ENCODE data around the gene SLC25A6.

SLC25A6 gene

GRCh38 chrX:1397001-1397400 is 5.1 kb upstream of the SLC25A6 start:
- no peaks in the 10 kb centered on the region for H3K27me3 ChIP-seq (ENCODE audit: insufficient read depth, low read depth)
- no peak overlapping the region for H3K27ac ChIP-seq
- H3K79me2 ChIP-seq (ENCODE audit: insufficient read depth, low read depth) = no peaks in the 10 kb centered on the region
- H4K20me1 ChIP-seq (ENCODE audit: insufficient read depth) = no peaks in the 10 kb centered on the region
- TF ChIP-seq CTCF (conservative IDR thresholded peaks at IDR 0.05; ENCODE audit: low read depth, low read length) = no peak
- H3K4me3 ChIP-seq (IDR thresholded peaks at IDR 0.05; ENCODE audit: insufficient read depth, low read depth, low read length) = no peak overlapping the region
- H3K36me3 ChIP-seq (ENCODE audit: insufficient read depth) = no peaks in the 10 kb centered on the region
- H3K9ac ChIP-seq = no peak overlapping the region
- H3K4me2 ChIP-seq = no peak overlapping the region
- no peak overlapping the region for H2AFZ ChIP-seq (ENCODE audit: low read depth)
- no peaks in the 10 kb centered on the region for H3K4me1 ChIP-seq (ENCODE audit: low read depth, poor library complexity, severe bottlenecking)

GRCh38 chrX:1395646-1396216 is 3.8 kb upstream of the SLC25A6 start:
- Histone ChIP-seq H3K36me3 (ENCODE audit: insufficient read depth) (no peaks in the 10 kb centered on the region), H3K4me2 (no peak overlapping the region), H2AFZ (ENCODE audit: low read depth) (no peak overlapping the region), H3K27ac (no peak overlapping the region), H3K9ac (no peak overlapping the region), H3K27me3 (ENCODE audit: insufficient read depth, low read depth) (no peaks in the 10 kb centered on the region), H3K79me2 (ENCODE audit: insufficient read depth, low read depth) (peaks cover 8% of the 10 kb centered on the region), H4K20me1 (ENCODE audit: insufficient read depth) (peaks cover 3% of the 10 kb centered on the region; the same call in 1 of the 2 replicates), H3K4me3 (IDR thresholded peaks at IDR 0.05; ENCODE audit: insufficient read depth, low read depth, low read length) (no peak overlapping the region), H3K4me1 (ENCODE audit: low read depth, poor library complexity, severe bottlenecking) (peaks cover 3% of the 10 kb centered on the region)
- no peak for TF ChIP-seq CTCF (conservative IDR thresholded peaks at IDR 0.05; ENCODE audit: low read depth, low read length)

- Histone ChIP-seq H3K36me3 (ENCODE audit: insufficient read depth) (no peaks in the 10 kb centered on the region), H4K20me1 (ENCODE audit: insufficient read depth) (peaks cover 10% of the 10 kb centered on the region; the same call in 1 of the 2 replicates), H3K4me2 (no peak overlapping the region), H3K27me3 (ENCODE audit: insufficient read depth, low read depth) (no peaks in the 10 kb centered on the region), H3K4me3 (IDR thresholded peaks at IDR 0.05; ENCODE audit: insufficient read depth, low read depth, low read length) (no peak overlapping the region), H3K79me2 (ENCODE audit: insufficient read depth, low read depth) (peaks cover 16% of the 10 kb centered on the region), H3K4me1 (ENCODE audit: low read depth, poor library complexity, severe bottlenecking) (peaks cover 6% of the 10 kb centered on the region), H3K9ac (no peak overlapping the region), H2AFZ (ENCODE audit: low read depth) (no peak overlapping the region), H3K27ac (no peak overlapping the region)
- TF ChIP-seq CTCF (conservative IDR thresholded peaks at IDR 0.05; ENCODE audit: low read depth, low read length) = no peak
These were observed 3.0 kb upstream of the SLC25A6 start for GRCh38 chrX:1394731-1395501.

GRCh38 chrX:1393871-1394615 is 2.1 kb upstream of the SLC25A6 start:
- Histone ChIP-seq H2AFZ (ENCODE audit: low read depth) (no peak overlapping the region), H3K4me1 (ENCODE audit: low read depth, poor library complexity, severe bottlenecking) (peaks cover 6% of the 10 kb centered on the region), H4K20me1 (ENCODE audit: insufficient read depth) (peaks cover 10% of the 10 kb centered on the region; the same call in 1 of the 2 replicates), H3K9ac (no peak overlapping the region), H3K79me2 (ENCODE audit: insufficient read depth, low read depth) (peaks cover 25% of the 10 kb centered on the region), H3K4me2 (peak overlapping the region; percentile 45; the same call in 1 of the 2 replicates), H3K27ac (no peak overlapping the region), H3K4me3 (IDR thresholded peaks at IDR 0.05; ENCODE audit: insufficient read depth, low read depth, low read length) (no peak overlapping the region), H3K27me3 (ENCODE audit: insufficient read depth, low read depth) (no peaks in the 10 kb centered on the region), H3K36me3 (ENCODE audit: insufficient read depth) (no peaks in the 10 kb centered on the region)
- no peak for TF ChIP-seq CTCF (conservative IDR thresholded peaks at IDR 0.05; ENCODE audit: low read depth, low read length)
